Pancreas (tissue), 10 donors: ENCODE data around the gene PCSK1N. TPM values are rescaled to one million over a fixed set of nuclear protein-coding genes. Genes with fewer than 3 reads are reported as not detected.

Experiments
- ATAC-seq, 4 donors: fragments of 200-7000 bp; cut with Tn5 transposase; one replicate each; pipeline versions ENCODE4 v1.8.0 to v1.9.1; 2020; ENCODE audit warnings: mild to moderate bottlenecking in 4 of 4, moderate library complexity in 4 of 4
- DNase-seq, 6 donors: peaks; one replicate each; pipeline ENCODE4 v3.0.0-alpha.2; 2020
- FAIRE-seq: peaks from 2 replicates; lab custom pipeline; 2012; peaks lifted over from hg19 to GRCh38; lab: Jason Lieb, UNC
- H3K27ac ChIP-seq, 4 donors: fragments of 200-600 bp; sonication (generic); 1 replicate in 3 of 4; 2 replicates in 1 of 4; pipeline versions ENCODE4 v1.5.0 to v1.8.0; 2020
- H3K27me3 ChIP-seq, 4 donors: fragments of 200-600 bp; one replicate each; pipeline ENCODE4 v1.8.0; 2021
- H3K36me3 ChIP-seq, 3 donors: fragments of 200-600 bp; sonication (generic) in 1 of 3; one replicate each; pipeline versions ENCODE4 v1.5.0 to v1.8.0; 2020 to 2021
- H3K4me1 ChIP-seq, 3 donors: fragments of 200-600 bp; one replicate each; pipeline ENCODE4 v1.8.0; 2021
- H3K4me3 ChIP-seq, 4 donors: fragments of 200-600 bp; sonication (generic) in 2 of 4; one replicate each; pipeline versions ENCODE4 v1.5.0 to v1.8.0; 2020 to 2021
- H3K9me3 ChIP-seq, 4 donors: fragments of 200-600 bp; one replicate each; pipeline ENCODE4 v1.8.0; 2021
- CTCF ChIP-seq, 4 donors: fragments of 200-600 bp; sonication (generic) in 3 of 4; IDR thresholded peaks; one replicate each; pipeline versions ENCODE4 v1.5.0 to v1.8.0; 2021; ENCODE audit warnings: antibody characterized with exemption in 4 of 4
- WGBS, 2 donors: extraction: QIAGEN DNeasy Blood & Tissue Kit; methylation state at CpG; one replicate each; pipeline ENCODE4 v1.1.7; 2013; 5-methylcytosine and 5-hydroxymethylcytosine counted together
- intact Hi-C, 3 donors: fragments of 100-400 bp; cut with DNase I; formaldehyde crosslinking; loops; one replicate each; pipeline versions ENCODE4 v1.11.1 to v1.14.2; 2022
- polyA plus RNA-seq, 2 donors: library from polyadenylated mRNA; stranded (reverse); fragments of 200-250 nt; gene quantifications; one replicate each; pipeline ENCODE4 v1.2.3, GENCODE V29; 2013
- total RNA-seq, 6 donors: library from RNA; stranded (reverse); fragmentation: NEBNext Ultra II Directional in 4 of 6; extraction: Animal tissue kit (Norgen Biotek cat#: 25700) in 4 of 6; gene quantifications; one replicate each; pipeline versions ENCODE4 v1.2.1 to v1.2.4, GENCODE V29; 2021 to 2023
- donor health status: healthy with polysubstance abuse.
- donor health status: DM: no; HTN: no; CAD: no; lungs with moderate emphysema.
- donor health status: DM: no; HTN: no; CAD: no.
- donor health status: control.
- donor health status: control.
- donor health status: Bipolar disorder and iron deficiency.
- donor health status: DM: yes; HTN: yes; CAD: no.
- donor health status: DM: no; HTN: no; CAD: no.
- donor health status: DM: no; HTN: no; CAD: no.
- donor health status: DM: yes; HTN: yes; CAD: no.

Gene PCSK1N
- total and polyA plus RNA-seq, 8 donors: 10.3 to 368 (median 34.7) TPM

- no peaks in the 10 kb centered on the region for H3K4me1 ChIP-seq
- no peaks in the 10 kb centered on the region for H3K27me3 ChIP-seq
- H3K4me3 ChIP-seq: peak overlapping the region in 3 of 4 donors; percentile 21 to 51 (median 35)
- 38 to 41% methylated on average over 4 of the region's 4 CpGs for WGBS, 2 donors
- TF ChIP-seq CTCF (IDR thresholded peaks at IDR 0.05): no peak
- intact Hi-C loops: no loop called here
- FAIRE-seq: no peak
- no peaks in the 10 kb centered on the region for H3K36me3 ChIP-seq
- no peak for ATAC-seq
- peak overlapping the region; percentile 77 to 94 (median 91) for H3K27ac ChIP-seq
- peak in 1 of 6 donors; percentile 7 for DNase-seq
- H3K9me3 ChIP-seq: no peaks in the 10 kb centered on the region
Measured at GRCh38 chrX:48802905-48803200, 32.6 kb downstream of the PCSK1N start.

- intact Hi-C loops: no loop called here
- Histone ChIP-seq H3K9me3 (no peaks in the 10 kb centered on the region), H3K4me3 (peak overlapping the region; percentile 21 to 51 (median 28)), H3K27ac (peak overlapping the region; percentile 77 to 94 (median 91)), H3K4me1 (no peaks in the 10 kb centered on the region), H3K27me3 (no peaks in the 10 kb centered on the region), H3K36me3 (no peaks in the 10 kb centered on the region)
- no peak for TF ChIP-seq CTCF (IDR thresholded peaks at IDR 0.05)
- DNase-seq (peak; percentile 80 to 91 (median 83)), FAIRE-seq (no peak), ATAC-seq (peak; percentile 64 to 80 (median 73))
- 4 to 31% methylated on average over 38 to 39 of the region's 40 CpGs for WGBS, 2 donors
Measured at GRCh38 chrX:48802089-48802904, 33.1 kb downstream of the PCSK1N start.

- H3K27ac ChIP-seq: peak within 1 kb of the TSS; percentile 90 to 94 (median 94)
- FAIRE-seq (peak; percentile 68), ATAC-seq (peak; percentile 86 to 95 (median 90)), DNase-seq (peak; percentile 93 to 97 (median 96))
- H3K36me3 ChIP-seq: no peaks in the 10 kb centered on the region
- no peaks in the 10 kb centered on the region for H3K9me3 ChIP-seq
- WGBS, 2 donors: 0 to 36% methylated on average over 81 to 89 of the region's 89 CpGs
- H3K4me3 ChIP-seq: peak within 1 kb of the TSS; percentile 33 to 57 (median 48)
- TF ChIP-seq CTCF (IDR thresholded peaks at IDR 0.05): no peak
- H3K27me3 ChIP-seq: no peaks in the 10 kb centered on the region
- intact Hi-C loops: no loop called here
- no peaks in the 10 kb centered on the region for H3K4me1 ChIP-seq
Measured at GRCh38 chrX:48801280-48802088, 33.9 kb downstream of the PCSK1N start, which contains the start of gene HDAC6. TSS of gene HDAC6 (plus strand) at chrX:48802067. CDS start at chrX:48802693, 626 bp downstream.

- no peak for TF ChIP-seq CTCF (IDR thresholded peaks at IDR 0.05)
- H3K9me3 ChIP-seq: no peaks in the 10 kb centered on the region
- H3K4me3 ChIP-seq: peak overlapping the region; percentile 33 to 57 (median 48)
- no peaks in the 10 kb centered on the region for H3K4me1 ChIP-seq
- no peak for ATAC-seq
- no peaks in the 10 kb centered on the region for H3K27me3 ChIP-seq
- FAIRE-seq: no peak
- H3K27ac ChIP-seq: peak overlapping the region; percentile 87 to 94 (median 90)
- WGBS, 2 donors: 32 to 51% methylated on average over 17 of the region's 17 CpGs
- no peak for DNase-seq
- intact Hi-C loops: no loop called here
- no peaks in the 10 kb centered on the region for H3K36me3 ChIP-seq
Measured at GRCh38 chrX:48800574-48801279, 34.7 kb downstream of the PCSK1N start.
